Activated CD4-positive, alpha-beta T cell treated with anti-CD3 and anti-CD28 coated beads, Interleukin-2, Interleukin-6, amounts not matched to agents 100 ng/mL and 50 ng/mL, durations not matched to agents 16 hours and 8 hours (primary cell): Measurements from ENCODE around the gene GCC1.

Experiments used
- DNase-seq: peaks from one replicate; pipeline ENCODE4 v3.0.0-alpha.2; 2020

The GCC1 gene, protein sequence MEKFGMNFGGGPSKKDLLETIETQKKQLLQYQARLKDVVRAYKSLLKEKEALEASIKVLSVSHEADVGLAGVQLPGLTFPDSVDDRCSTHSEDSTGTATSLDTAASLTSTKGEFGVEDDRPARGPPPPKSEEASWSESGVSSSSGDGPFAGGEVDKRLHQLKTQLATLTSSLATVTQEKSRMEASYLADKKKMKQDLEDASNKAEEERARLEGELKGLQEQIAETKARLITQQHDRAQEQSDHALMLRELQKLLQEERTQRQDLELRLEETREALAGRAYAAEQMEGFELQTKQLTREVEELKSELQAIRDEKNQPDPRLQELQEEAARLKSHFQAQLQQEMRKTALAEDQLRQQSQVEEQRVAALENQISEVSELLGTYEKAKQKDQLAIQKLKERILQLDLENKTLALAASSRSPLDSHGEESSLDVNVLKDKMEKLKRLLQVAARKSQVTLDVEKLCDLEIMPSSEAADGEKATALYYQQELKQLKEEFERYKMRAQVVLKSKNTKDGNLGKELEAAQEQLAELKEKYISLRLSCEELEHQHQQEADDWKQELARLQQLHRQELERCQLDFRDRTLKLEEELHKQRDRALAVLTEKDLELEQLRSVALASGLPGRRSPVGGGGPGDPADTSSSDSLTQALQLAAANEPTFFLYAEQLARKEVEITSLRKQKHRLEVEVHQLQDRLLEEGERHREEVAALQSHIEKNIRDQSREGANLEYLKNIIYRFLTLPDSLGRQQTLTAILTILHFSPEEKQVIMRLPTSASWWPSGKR

DNA sequence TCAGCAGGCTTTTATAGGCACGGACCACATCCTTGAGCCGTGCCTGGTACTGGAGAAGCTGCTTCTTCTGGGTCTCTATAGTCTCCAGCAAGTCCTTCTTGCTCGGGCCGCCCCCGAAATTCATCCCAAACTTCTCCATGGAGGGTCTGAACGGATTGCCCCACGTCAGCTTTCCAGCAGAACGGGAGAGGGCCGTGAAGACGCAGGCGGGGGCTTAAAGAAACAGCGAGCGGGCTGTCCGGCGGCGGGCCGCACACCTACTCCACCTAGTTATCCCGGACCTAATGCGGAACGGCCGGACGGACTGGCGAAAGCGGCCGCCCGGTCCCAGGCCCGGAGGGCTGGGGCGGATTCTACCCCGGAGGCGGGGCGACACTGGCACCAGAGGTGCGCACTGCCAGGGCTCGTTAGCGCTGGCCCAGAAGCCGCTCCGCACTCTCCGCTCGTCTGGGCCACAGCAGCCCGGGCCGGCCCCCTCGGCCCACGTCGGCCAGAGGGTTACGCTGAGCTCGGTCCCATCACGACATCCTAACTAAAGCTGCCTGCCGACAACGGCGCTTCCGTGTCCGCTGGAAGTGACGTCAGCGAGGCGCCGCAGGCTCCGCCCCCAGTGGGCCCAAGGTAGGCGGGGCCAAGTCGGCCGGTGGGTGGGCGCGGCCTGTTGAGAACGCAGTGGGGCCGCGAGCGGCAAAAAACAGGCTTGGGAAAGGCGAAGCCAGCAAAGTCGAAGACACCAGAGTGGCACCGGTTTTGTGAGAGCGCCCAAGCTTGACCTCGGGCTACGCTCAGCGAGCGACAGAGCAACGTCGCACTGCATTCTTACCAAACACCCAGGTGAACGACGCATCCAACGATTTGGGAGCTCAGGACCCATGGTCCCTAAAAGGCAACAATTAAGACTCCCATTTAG lies at the start of gene GCC1:
TSS of gene GCC1 (minus strand) at position 553 of the 910 bp plus-strand sequence. CDS start at position 139, 414 bp downstream.
- DNase-seq, result peak; percentile 95

DNA sequence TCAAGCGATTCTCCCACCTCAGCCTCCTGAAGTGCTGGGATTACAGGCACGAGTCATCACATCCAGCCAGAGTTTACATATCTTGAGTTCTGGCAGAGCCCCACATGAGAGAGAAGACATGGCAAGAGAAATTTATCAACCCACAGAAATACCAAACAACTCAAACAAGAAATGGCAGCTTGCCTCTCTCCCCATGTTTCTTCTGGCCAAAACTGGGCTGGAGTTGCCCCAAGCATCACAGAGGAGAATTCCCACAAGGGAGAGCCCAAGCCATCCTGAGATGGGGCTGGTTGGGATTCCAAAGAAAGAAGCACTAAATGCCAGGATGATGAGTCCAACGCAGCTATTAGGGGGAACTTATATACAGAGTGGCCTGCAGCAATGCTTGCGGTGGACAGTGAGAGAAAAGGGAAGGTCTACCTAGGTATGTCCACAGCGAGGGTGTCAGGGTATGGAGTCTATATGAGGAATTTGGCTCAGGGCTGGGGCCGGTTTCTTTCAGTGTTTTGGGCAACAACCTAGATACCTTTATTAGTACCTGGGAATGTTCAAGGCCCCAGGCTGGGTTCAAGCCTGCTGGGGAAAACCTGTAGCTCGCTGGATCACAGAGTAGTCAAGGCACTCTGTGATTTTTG lies 47.0 kb upstream of the GCC1 start:
- DNase-seq, result no peak

DNA sequence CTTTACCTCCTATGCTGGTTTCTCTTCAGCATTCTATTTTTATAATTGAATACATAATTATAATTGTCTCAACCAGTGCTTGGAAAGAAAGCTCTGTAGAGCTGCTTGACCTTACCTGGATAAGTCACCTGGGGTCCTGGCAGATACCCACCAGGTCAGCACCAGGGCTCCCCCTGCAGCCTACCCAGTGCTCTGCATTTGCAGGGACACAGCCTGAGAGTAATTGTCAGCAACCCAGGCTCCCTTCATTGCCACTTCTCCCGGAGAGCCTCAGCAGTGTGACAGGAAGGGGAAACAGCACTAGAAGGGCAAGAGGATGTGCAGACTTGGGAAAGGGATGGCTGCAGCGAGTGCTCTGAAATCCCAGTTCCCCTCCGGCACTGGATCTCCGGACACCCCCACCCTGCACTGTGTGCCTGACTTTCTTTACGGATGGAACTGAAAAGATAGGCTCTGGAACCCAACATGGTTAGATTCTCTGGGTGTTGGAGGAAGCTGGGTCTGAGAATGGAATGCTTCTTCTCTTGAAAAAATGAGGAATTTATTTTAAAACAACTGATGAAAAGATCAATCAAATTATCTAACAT lies 44.0 kb upstream of the GCC1 start:
- DNase-seq, result peak; percentile 44

DNA sequence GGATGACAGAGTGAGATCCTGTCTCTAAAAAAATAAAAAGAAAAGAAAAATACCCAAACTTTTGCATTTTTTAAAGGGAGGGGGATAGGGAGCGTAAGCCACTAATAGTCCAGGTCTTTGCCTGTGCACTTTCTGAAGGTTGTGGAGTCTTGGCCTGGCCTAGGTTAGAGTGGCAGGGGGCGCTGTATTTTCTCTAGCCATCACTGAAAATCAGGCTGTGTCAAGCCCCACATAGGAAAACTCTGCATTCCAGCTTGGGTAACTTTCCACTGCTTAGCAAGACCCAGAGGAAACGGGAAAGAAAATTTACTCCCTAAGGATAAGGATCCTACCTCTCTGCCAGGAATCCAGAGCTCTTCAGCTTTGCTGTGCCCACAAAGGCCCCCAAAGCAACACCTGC lies 43.0 kb upstream of the GCC1 start:
- DNase-seq, result no peak

DNA sequence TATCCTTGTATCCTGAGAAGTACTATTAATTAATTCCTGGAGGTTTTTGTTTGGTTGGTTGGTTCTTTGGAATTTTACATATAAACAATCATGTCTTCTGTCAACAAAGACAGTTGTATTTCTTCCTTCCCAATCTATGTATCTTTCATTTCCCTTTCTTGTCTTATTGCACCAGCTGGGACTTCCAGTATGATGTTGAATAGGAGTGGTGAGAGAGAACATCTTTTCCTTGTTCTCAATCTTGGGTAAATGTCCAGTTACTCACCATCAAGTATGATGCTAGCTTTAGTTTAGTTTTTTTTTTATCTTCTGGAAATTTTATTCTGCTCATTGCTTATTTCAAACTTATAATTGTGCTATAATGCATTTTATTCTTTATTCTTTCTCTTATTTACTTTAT lies 39.9 kb upstream of the GCC1 start:
- no peak for DNase-seq

DNA sequence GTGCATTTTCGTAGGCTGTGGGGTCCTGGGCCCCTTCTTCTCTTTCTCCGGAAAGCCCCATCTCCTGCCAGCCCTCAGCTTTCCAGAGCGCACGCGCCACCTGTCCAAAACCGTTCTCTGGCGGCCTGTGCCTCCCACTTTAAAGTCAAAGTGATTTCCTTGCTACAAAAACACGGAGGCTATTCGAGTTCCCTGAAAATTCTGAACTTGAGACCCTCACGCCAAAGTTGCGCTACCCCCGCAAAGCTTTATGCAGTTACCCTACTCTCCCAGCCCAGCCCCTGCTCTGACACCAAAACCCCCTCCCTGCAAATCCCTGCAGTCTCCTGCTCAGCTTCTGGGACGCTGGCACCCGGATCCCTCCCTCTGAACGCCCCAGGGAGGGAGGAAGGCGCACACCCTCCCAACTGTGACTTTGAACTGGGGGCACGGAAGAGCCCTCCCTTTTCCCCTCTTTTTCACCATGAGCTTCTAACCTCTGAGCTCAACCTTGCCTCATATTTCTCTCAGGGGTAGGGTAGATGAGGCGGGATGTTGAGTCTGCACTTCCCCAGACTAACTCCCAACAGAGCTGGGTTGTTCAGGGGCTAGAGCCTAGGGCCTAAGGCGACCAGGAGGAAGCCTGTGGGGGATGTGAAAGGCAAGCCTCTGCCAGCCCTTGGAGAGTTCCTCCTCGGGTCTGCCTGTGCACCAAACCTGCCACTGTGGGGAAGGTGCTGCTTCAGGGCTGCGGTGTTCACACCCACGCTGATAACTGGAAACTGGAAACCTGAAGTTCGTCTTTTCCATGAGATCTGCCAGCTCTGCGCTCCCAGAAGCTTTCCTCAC lies 35.2 kb upstream of the GCC1 start:
- no peak for DNase-seq

DNA sequence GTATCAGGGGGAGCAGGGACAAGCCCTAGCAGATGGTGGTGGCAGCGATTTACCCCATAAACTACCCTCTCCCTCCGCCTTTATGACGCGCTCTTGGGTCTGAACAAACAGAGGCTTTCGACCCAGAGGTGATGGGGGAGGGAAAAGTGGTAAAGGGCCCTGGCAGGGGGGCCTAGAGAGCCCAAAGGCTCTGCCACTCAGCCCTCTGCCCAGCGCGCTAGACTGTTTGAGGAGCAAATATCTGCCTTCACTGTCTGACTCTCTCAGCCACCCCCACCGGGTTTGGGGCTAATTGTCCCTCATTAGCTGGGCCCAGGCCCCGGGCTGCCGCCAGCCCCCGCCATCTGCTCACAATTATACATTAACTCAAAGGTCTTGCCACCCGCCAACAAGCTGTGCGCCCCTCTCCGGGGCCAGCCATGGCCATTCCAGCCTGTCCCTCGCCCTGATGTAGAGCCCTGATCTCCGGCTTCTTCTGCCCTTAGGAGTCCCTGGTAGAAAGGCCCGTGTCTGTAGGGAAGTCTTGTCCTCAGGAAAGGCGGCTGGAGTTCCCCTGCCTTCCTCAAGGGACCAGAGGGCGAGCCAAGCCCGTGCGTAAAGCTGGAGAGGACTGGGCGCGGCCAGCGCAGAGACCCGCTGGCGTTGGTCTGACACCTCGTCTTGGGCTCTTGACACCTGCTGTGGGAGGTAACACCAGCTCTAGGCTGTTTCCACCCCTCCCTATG lies 34.4 kb upstream of the GCC1 start:
- DNase-seq, result no peak

DNA sequence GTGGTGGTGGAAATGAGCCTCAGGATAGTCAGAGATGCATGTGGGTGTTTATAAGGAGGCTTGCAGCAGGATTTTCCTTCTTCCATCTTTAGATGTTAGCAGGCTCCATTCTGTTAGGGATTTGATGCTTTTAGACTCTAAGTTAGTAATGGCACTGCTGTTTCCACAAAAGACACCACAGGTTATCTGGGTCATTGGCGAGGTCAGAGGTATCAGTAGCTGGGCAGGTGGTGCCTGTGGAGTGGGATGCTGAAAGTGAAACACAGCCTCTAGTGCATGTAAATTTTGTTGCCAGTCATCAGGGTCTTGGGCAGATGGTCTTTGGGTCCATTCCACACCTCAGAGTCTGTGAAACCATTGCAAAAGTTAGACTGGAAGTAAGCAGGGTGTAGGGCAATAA lies 33.4 kb upstream of the GCC1 start:
- no peak for DNase-seq

DNA sequence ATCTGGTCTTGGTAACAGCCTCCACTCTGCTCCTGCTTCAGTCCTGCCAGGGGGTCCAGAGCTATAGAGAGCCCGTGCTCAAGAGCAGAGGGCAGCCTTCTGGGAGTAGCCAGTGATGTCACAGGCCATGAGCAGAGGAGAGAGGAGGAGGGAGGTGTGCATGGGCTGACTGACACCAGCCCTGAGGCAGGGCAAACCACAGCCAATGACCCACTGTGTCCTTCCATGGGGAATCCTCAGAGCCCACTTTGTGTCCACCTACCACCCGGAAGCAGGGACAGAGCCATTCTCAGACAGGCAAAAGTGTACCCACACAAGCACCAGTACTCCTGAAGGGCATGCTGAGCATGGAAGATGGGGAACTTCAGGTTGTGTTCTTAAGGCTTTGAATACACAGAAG lies 32.6 kb upstream of the GCC1 start, which contains the start of gene PAX4:
TSS of gene PAX4 (minus strand) at position 101 of the 400 bp plus-strand sequence. CDS start 2,214 bp downstream, outside the sequence.
- no peak for DNase-seq

DNA sequence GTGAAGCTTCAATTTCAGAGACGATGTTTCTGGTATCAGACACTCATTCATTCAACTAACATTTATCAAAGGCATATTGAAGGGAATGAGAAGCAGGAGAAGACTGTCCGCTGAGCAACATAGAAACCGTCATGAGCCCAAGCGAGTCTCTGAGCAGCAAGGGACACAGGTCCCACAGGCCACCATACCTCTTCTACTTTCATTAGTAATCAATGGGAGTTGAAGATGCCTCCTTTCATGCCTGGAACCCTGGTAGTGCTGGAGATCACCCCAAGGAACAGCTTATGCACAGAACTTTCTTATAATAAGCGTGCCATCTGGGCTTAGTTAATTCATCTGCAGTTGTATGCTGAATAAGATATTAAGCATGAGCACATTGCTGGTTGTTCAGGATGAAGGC lies 31.3 kb upstream of the GCC1 start:
- DNase-seq, result no peak

DNA sequence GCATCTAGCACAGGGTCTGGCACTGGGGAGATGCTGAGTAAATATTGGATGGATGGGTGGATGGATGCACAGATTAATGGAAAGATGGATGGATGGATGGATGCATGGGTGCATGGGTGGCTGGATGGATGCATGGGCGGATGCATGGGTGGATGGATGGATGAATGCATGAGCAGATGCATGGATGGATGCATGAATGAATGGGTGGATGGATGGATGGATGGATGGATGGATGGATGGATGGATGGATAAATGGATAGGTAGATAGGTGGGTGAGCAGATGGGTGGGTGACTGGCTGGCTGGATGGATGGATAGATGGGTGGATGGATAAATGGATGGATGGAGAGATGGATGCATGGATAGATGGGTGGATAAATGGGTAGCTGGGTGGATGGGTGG lies 26.9 kb upstream of the GCC1 start:
- DNase-seq, result no peak

DNA sequence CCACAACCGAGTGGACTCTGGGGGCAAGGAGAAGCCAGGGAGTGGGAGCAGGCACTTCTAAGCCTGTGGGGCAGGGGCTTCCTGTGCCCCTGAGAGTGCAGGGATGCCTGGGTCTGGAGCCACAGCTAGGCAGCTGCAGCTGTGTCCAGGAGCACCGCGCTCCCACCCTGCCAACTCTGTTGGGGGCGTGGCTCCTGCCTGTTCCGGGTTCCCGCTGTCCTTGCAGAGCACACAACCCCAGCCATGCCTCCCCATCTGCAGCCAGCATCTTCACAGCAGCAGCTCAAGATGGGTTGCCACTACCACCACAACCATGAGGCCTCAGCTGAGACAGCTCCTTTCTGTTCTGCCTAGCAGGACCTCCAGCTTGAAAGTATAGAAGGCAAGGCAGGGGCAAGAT lies 23.9 kb upstream of the GCC1 start:
- no peak for DNase-seq

DNA sequence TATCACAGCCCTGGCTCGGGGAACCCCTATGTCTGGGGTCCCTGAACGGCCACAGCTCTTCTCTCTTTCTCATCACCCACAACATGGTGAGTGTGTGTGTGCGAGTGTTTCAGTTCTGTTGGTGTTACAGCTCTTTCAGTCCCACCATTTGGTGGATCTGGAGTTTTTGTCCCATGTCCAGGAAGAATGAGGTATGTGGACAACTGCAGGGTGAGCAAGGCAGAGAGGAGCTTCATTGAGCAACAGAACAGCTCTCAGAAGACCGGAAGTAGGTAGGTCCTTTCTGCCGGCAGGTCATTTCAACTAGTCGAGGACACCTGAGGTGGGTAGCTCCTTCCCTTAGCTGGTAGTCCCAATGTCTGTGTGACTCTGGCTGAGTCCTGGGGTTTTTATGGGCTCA lies 23.1 kb upstream of the GCC1 start:
- DNase-seq, result no peak

DNA sequence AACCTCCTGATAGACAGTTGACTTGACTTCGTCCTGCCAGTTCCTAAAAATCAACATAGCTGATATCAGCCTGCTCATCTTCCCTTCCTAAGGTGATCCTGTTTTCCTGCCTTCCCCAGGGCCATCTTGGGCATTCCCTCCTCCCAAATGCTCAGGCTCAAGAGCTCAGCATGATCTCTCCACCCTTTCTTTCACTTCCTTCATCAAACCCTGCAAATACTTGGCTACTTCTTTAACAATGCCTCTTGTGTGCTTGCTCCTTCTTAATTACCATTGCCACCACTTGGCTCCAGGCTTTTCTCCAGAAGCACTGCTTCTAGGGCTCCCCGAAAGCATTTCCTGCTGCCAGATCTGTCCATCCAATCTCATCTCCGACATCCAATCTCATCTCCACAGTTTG lies 15.5 kb upstream of the GCC1 start:
- no peak for DNase-seq

DNA sequence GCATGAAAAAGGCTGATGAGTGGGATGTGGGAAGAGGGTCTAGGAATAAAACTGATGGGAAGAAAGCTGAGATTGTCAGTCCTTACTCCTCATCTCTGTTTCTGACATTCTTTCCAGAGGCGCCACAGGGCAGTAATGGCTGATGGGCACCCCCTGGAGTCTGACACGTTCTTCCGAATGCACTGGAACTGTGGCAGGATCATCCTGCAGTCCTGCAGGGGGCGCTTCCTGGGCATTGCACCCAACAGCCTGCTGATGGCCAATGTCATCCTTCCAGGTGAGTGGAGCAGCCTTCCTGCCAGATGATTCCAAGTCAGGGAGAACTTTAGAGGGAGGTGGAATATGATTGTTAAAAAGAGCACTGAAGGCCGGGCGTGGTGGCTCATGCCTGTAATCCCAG lies 12.9 kb upstream of the GCC1 start:
- DNase-seq, result no peak

DNA sequence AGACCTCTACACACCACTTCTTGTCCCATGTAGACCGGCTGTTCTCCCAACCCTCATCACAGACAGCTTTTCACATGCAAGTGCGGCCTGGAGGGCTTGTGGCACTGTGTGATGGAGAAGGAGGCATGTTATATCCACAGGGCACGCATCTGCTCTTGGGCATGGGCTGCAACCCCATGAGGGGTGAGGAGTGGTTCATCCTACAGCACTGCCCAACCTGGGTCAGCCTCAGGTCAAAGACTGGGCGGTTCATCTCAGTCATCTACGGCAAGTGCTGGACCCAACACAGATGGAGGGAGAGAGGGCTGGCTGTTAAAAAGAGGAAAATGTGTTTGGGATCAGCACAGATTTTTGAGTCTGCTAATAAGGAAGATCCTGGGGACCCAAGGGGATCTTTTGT lies 10.3 kb upstream of the GCC1 start:
- DNase-seq, result no peak

DNA sequence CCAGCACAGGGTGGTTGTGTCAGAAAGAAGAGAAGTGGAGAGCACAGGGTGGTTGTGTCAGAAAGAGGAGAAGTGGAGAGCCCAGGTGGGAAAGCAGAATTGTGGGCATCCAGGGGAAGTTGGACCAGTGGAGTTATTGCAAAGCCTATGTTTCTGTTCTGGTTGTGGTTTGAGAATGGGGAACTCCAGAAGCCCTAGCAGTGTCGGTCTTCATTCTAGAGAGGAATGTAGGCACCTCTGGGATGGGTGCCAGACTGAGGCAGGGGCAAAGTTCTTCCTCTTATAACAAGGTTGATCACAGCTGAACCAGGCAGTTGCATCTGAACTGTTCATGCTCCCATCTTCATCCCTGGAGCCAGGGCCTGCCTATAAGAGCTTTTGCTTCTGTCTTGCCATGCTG lies 9.1 kb upstream of the GCC1 start:
- no peak for DNase-seq

DNA sequence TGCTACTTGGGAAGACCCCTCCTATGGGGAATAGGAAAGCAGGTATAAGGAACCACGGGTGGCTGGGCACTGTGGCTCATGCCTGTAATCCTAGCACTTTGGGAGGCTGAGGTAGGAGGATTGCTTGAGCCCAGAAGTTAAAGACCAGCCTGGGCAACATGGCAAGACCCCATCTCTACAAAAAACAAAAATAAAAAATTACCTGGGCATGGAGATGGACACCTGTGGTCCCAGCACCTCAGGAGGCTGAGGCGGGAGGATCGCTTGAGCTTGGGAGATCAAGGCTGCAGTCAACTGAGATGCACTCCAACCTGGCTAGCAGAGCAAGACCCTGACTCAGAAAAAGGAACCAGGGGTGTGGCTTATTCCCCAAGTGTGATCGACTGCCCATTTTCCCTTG lies 7.2 kb upstream of the GCC1 start:
- DNase-seq, result no peak

DNA sequence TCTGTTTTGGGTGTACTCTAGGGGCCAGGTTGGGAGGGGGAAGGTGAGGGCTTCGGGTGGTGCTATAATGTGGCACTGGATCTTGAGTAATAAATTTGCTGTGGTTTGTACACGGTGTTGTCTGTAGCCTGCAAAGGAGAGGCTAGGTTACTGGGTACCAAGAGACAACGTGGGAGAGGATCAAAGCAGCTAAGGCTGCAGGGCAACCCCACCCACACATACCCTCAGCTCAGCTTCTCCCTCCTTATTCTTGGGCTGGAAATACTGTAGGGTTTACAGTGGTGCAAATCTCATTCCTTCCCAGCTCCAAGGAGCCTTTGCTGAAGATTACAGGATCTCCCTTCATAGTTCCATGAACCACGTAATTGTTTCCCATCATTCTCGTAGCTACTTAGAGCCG lies 6.2 kb upstream of the GCC1 start:
- DNase-seq, result no peak

DNA sequence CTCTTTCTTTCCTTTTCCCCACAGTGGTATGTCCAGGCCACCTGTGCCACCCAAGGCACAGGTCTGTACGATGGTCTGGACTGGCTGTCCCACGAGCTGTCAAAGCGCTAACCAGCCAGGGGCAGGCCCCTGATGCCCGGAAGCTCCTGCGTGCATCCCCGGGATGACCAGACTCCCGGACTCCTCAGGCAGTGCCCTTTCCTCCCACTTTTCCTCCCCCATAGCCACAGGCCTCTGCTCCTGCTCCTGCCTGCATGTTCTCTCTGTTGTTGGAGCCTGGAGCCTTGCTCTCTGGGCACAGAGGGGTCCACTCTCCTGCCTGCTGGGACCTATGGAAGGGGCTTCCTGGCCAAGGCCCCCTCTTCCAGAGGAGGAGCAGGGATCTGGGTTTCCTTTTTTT lies 5.8 kb upstream of the GCC1 start:
- no peak for DNase-seq

DNA sequence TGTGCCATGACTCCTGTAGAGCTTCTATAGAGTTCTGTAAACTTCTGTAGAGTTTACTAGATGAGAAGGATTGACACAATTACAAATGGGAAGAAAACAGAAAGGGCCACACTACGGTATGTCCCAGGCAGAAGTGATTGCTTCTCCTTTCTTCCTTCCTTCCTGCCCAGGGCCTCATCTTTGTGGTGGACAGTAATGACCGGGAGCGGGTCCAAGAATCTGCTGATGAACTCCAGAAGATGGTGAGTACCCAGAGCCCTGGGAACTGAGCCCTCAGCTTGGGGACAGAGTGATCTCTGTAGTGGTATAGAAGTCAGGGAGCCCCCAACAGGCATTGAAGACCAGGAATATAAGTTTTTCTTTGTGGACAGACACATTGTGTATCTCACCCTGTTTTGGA lies 4.5 kb upstream of the GCC1 start:
- no peak for DNase-seq
